Osteoblast (primary cell): ENCODE results near the gene AKT3. TPM values are rescaled to one million over a fixed set of nuclear protein-coding genes. Genes with fewer than 3 reads are reported as not detected.

Experiments used
- DNase-seq: peaks from one replicate; pipeline ENCODE4 v3.0.0; 2011; ENCODE audit warnings: low spot score, mixed read lengths; ENCODE audit not compliant: insufficient read length; ENCODE audit errors: missing footprints
- H2AFZ ChIP-seq: 2 replicates; pipeline ENCODE4 v1.6.0; 2011; ENCODE audit warnings: mild to moderate bottlenecking, low read length
- H3K27ac ChIP-seq: 2 replicates; pipeline ENCODE4 v1.5.1; 2011; ENCODE audit warnings: mild to moderate bottlenecking, low read depth, low read length, moderate library complexity
- H3K27me3 ChIP-seq: 2 replicates; pipeline ENCODE4 v1.6.0; 2012; ENCODE audit warnings: mild to moderate bottlenecking, control low read depth, inconsistent platforms, low read length, moderate library complexity; ENCODE audit not compliant: insufficient read depth
- H3K36me3 ChIP-seq: 2 replicates; pipeline ENCODE4 v1.5.1; 2011; ENCODE audit warnings: mild to moderate bottlenecking, low read length, control low read depth, moderate library complexity; ENCODE audit not compliant: insufficient read depth
- H3K4me1 ChIP-seq: 2 replicates; pipeline ENCODE4 v1.5.1; 2011; ENCODE audit warnings: mild to moderate bottlenecking, low read length, control low read depth, moderate library complexity; ENCODE audit not compliant: insufficient read depth
- H3K4me2 ChIP-seq: 2 replicates; pipeline ENCODE4 v1.6.0; 2011; ENCODE audit warnings: mild to moderate bottlenecking, low read length; ENCODE audit not compliant: insufficient read depth
- H3K4me3 ChIP-seq: fragments of 200-600 bp; sonication (generic); 3 replicates; pipeline ENCODE4 v1.5.1; 2012; ENCODE audit warnings: mild to moderate bottlenecking, low read length, inconsistent platforms; ENCODE audit not compliant: insufficient read depth
- H3K79me2 ChIP-seq: 2 replicates; pipeline ENCODE4 v1.6.0; 2012; ENCODE audit warnings: mild to moderate bottlenecking, low read length, control low read depth, inconsistent platforms; ENCODE audit not compliant: insufficient read depth
- H3K9me3 ChIP-seq: 2 replicates; pipeline ENCODE4 v1.5.1; 2011; ENCODE audit warnings: low read depth, low read length, control low read depth
- H4K20me1 ChIP-seq: 2 replicates; pipeline ENCODE4 v1.6.0; 2012; ENCODE audit warnings: mild to moderate bottlenecking, low read length, control low read depth; ENCODE audit not compliant: insufficient read depth
- CTCF ChIP-seq: IDR thresholded peaks from 2 replicates; pipeline ENCODE4 v1.5.1; 2011; ENCODE audit warnings: mild to moderate bottlenecking, low read depth, low read length, moderate library complexity; ENCODE audit errors: extremely low read depth
- total RNA-seq: library from RNA; depleted of rRNA; stranded (reverse); fragments of >200 nt; gene quantifications from 2 replicates; pipeline ENCODE4 v1.2.3, GENCODE V29; 2012

The AKT3 gene
- total RNA-seq, 1 donor: 38.7 TPM

GRCh38 chr1:243473227-243474135 is 376.6 kb downstream of the AKT3 start:
- H3K27me3 ChIP-seq: no peaks in the 10 kb centered on the region
- peaks cover 12% of the 10 kb centered on the region for H3K4me1 ChIP-seq
- H3K36me3 ChIP-seq: no peaks in the 10 kb centered on the region
- no peaks in the 10 kb centered on the region for H3K9me3 ChIP-seq
- H3K4me3 ChIP-seq: peak overlapping the region; percentile 58
- H4K20me1 ChIP-seq: no peaks in the 10 kb centered on the region
- H2AFZ ChIP-seq: peak overlapping the region; percentile 47
- peak overlapping the region; percentile 77 for H3K4me2 ChIP-seq
- DNase-seq: peak; percentile 66
- H3K79me2 ChIP-seq: no peaks in the 10 kb centered on the region
- H3K27ac ChIP-seq: peak overlapping the region; percentile 48
- no peak for TF ChIP-seq CTCF

- Histone ChIP-seq H3K4me1 (peaks cover 12% of the 10 kb centered on the region), H3K36me3 (no peaks in the 10 kb centered on the region), H3K9me3 (no peaks in the 10 kb centered on the region), H2AFZ (no peak overlapping the region), H3K4me3 (no peak overlapping the region), H4K20me1 (no peaks in the 10 kb centered on the region), H3K79me2 (no peaks in the 10 kb centered on the region), H3K27ac (no peak overlapping the region), H3K4me2 (no peak overlapping the region), H3K27me3 (no peaks in the 10 kb centered on the region)
- no peak for TF ChIP-seq CTCF
- DNase-seq: peak; percentile 88
These were observed 378.0 kb downstream of the AKT3 start for GRCh38 chr1:243471754-243472745.

GRCh38 chr1:243471026-243471685 is 378.9 kb downstream of the AKT3 start:
- H3K4me3 ChIP-seq: no peak overlapping the region
- no peaks in the 10 kb centered on the region for H4K20me1 ChIP-seq
- no peak overlapping the region for H2AFZ ChIP-seq
- no peak for TF ChIP-seq CTCF
- no peak overlapping the region for H3K4me2 ChIP-seq
- DNase-seq: no peak
- H3K9me3 ChIP-seq: no peaks in the 10 kb centered on the region
- no peaks in the 10 kb centered on the region for H3K79me2 ChIP-seq
- no peak overlapping the region for H3K27ac ChIP-seq
- H3K36me3 ChIP-seq: no peaks in the 10 kb centered on the region
- H3K4me1 ChIP-seq: peaks cover 12% of the 10 kb centered on the region
- no peaks in the 10 kb centered on the region for H3K27me3 ChIP-seq
